Measurements from ENCODE around the gene NUBP1.
"Not testable (repeated sequence)": the region's sequence is repeated elsewhere in the genome, so short reads cannot be mapped to it uniquely, and the experiment has no call there.

The NUBP1 gene

DNA sequence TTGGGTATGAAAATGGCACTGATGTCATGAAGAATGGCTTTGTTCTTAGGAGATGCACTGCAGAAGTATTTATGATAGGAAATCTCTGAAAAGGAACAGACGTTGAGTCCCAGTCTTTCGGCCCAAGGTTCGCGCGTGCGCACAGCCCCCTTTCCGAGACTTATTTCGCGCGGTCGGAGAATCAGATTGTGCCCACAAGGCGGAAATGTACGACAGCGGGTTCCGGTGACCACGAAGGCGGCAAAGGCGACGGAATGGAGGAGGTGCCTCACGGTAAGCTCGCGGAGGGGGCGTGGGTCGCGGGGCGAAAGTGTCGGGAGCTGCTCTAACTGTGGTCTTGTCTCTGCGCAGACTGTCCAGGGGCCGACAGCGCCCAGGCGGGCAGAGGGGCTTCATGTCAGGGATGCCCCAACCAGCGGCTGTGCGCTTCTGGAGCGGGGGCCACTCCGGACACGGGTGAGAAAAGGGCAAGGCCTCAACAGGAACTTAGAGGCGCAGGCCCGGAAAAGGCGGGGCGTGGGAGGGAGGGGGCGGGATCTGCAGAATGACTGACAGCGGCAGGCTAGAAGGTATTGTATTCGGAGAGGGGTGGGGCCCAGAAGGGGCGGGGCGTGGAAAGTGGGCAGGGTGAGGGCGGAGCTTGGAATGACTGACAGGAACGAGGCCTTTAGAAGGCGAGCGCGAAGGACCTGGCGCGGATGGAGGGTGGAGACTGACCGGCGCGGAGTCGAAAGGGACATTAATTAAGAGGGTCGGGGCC lies at the start of gene NUBP1:
Gene NUBP1, plus strand, starts transcription at position 233 of the 760 bp plus-strand sequence. Its CDS starts 22 bp downstream, at position 255.
- peak; percentile 92 for DNase-seq

DNA sequence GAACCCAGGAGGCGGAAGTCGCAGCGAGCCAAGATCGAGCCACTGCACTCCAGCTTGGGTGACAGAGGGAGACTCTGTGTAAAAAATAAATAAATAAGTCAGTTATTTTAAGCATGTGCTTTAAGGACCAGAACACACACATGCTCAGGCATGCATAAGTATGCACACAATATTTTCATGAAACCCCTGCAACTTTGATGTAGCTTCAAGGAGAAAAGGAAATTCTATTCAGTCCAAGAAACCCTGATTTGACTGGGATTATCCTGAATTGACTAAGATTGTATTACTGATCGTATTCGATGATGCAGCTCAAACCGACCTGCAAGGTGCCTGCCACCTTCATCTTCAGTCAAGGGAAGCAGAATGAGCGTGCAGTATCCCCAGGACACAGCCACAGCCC lies 49.8 kb upstream of the NUBP1 start:
- DNase-seq = no peak

DNA sequence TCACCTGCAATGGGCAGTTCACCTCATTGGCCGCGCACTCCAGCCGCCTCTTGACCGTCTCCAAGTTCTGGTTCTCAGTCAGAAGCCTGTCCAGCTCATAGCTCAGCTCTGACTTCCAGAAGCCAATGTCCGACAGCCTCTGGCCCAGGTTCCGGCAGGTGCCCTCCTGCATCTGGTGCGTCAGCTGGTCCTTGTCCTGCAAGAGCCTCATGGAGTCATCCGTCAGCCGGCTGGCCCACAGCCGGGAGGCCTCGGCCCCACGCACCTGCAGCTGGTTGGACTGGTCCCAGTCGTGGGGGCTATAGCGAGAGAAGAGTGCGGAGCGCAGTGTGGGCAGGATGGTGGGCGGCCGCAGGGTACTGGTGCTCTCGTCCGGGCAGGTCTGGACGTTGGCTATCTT lies 49.3 kb upstream of the NUBP1 start:
- DNase-seq = no peak

DNA sequence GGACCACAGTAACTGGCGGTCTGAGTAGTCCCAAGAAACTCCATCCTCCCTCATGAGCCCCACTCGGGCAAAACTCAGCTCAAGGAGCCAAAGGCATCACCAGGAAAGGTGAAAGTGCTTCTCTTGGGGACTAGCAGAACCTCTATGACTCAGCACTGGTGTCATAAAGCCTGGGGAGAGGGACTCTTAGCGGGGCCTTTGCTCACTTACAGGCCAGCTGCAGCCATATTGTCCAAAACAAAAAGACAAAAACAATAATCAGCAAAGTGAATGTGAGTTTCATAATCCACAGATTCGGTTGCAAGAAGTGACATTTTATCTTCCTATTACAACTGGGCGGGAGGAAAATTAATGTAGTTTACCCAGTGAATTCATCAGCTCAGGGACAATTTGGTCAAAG lies 48.8 kb upstream of the NUBP1 start, which contains the start of gene TEKT5:
Gene TEKT5, minus strand, starts transcription at position 101 of the 400 bp plus-strand sequence. Its CDS starts 57 bp downstream, at position 44.
- no peak for DNase-seq

DNA sequence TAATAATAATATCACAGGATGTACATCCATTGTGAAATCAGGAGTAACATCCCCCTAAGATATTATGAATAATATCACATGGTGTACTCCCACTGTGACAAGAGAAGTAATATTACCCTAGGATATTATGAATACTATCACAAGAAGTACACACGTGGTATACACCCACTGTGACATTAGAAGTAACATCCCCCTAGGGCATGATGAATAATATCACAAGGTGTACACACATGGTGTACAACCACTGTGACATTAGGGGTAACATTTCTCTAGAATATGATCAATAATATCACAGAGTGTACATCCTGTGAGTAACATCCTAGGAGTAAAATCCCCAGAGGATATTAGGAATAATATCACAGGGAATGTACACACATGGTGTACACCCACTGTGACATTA lies 43.9 kb upstream of the NUBP1 start:
- DNase-seq = no peak

DNA sequence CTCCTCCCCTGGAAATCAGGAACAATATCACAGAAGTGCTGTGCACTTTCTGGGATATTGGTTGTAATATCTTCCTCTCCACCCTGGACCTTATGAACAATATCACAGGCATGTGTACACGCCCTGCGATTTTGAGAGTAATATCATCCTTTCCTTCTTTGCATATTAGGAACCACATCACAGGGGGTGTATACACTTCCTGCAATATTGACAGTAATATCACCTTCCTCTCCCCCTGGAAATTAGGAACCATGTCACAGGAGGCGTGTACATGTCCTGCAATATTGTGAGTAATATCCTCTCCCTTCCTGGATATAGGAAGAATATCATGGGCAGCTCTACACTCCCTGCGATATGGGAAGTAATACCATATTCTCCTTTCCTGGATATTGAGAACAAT lies 34.7 kb upstream of the NUBP1 start:
- DNase-seq = no peak

DNA sequence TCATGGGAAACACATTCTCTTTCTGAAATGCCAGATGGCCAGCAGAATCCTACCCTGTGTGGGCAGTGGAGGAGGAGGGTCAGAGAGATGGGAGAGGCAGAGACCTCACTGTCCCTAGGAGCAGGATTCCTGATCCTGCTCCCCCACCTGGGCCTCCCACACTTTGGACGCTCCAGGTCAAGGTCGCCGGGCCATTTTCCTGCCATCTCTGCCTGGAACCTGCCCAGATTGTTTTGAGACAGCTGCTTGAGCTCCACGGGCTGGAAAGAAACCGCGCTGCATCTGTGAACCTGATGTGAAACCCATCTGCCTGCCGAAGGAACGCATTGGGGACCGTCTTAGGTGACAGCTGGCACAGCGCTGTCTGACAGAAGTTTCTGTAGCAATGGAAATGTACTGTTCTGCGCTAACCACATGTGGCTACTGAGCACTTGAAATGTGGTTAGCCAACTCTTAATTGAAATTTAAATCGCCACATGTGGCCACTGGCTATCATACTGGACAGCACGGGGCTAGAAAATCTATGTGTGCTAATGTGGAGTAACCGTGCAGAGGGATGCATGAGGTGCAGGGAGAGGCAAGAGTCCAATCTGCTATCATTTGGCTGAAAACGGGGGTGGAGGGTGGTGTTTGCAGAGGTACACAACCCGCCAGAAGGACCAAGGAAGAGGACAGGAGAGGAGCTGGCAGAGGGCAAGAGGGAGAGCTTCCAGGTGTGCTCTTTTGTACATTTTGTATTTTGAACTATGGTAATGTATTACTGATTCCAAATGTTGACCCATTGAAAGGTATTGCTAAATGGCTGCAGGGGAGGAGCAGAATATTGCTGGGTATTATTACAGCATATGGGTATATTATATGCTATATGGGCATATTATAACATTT lies 15.4 kb upstream of the NUBP1 start:
- no peak for DNase-seq

DNA sequence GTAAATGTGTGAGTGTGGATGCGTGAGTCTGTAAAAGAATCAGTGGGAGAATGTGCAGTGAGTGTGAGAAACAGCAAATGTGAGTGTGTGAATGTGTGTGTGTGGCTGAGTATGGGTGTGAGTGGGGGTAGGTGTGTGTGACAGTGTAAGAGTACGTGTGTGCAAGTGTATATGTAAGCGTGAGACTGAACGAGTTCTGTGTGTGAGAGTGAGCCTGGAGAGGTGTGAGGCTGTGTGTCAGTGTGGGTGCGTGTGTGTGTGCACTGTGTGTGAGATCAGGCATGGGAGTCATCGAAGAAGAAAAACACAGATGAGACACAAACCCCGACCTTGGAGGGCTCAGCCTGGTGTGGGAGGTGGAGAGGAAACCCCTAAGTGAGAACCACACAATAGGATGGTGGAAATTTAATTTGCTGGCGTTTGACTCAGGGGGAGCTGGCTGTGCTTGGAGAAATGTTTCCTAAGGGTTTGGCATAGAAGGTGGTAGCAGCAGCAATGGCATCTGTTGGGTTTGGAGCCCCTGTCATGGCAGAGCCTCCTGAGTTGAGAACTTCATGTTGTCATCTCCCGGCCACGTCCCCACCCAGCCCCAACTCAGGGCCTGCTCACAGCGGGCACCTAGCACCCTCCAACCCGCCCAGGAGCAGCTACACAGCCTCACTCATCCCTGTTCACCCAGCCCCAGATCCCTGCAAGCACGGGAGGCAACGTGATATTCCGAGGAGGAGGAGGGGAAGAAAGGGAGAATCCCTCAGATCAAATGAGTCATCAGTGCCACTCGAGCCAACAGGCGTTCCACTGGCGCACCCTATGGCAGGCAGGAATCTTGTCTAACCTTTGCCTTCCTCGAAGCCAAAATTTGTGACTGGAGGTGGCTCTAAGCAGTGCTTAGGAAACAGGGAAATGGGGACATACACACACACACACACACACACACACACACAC lies 14.3 kb upstream of the NUBP1 start:
- DNase-seq = no peak

DNA sequence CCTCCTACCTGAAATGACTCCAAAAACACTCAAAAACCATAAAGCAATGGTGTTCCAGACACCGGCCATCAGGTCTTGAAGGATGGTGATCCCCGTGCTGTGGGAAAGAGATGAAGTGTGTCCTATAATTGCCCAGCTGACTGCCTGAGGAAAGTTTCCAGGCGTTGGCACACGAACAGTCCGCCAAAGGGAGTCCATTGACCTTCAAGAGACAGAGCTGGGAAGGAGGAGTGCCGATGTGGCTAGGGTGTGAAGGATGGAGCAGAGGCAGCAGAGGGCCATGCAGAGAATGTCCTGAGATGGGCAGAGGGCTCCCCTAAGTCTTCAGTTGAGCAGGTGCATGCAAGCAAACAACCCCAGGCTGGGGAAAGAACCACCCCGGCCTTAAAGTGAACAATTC lies 11.9 kb upstream of the NUBP1 start:
- DNase-seq = no peak

DNA sequence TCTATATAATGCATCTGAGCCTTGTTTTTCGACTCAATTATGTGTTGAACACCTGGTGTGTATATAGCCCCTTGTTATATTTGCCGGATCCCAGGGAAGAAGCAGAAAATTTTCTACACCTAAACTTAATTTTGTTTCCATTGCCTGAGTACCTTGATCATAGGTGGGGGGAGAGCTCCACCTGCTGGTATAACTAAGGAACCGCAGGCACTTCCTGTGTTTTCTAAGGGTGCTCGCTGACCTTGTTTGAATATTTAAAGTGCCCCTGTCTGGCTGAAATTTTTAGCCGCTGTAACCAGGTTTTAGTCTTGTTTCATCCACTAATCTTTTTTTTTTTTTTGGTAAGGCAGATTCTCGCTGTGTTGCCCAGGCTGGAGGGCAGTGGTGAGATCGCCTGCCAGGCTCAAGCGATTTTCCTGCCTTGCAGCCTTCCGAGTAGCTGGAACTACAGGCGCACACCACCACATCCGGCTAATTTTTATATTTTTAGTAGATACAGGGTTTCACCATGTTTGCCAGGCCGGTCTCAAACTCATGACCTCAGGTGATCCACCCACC lies 6.5 kb upstream of the NUBP1 start:
- peak; percentile 59 for DNase-seq

DNA sequence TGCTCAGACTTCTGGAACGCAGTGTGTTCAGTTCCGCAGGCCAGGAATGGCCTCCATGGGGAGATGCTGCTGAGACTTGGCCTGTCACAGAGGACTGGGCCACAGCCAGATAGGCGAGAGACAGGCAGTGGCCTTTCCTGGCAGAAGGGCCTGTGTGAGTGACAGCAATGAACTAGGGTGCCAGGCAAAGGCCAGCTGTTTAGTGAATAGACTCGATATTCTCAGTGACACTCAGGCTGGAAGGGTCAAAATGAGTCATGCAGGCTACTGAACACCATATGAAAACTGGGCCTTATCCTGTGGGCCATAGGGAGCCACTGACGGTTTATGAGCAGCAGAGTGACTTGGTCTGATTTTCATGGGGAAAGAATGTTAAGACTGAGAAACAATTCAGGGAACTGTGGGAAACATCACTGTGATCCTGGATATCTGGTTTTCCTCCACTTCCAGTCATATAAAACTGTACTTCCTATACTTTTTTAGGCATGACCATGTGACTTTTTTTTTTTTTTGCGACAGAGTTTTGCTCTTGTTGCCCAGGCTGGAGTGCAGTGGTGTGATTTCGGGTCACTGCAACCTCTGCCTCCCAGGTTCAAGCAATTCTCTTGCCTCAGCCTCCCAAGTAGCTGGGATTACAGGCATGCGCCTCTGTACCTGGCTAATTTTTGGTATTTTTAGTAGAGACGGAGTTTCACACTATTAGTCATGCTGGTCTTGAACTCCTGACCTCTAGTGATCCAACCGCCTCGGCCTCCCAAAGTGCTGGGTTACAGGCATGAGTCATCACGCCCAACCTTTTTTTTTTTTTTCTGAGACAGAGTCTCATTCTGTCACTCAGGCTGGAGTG lies 5.2 kb upstream of the NUBP1 start:
- DNase-seq = no peak

DNA sequence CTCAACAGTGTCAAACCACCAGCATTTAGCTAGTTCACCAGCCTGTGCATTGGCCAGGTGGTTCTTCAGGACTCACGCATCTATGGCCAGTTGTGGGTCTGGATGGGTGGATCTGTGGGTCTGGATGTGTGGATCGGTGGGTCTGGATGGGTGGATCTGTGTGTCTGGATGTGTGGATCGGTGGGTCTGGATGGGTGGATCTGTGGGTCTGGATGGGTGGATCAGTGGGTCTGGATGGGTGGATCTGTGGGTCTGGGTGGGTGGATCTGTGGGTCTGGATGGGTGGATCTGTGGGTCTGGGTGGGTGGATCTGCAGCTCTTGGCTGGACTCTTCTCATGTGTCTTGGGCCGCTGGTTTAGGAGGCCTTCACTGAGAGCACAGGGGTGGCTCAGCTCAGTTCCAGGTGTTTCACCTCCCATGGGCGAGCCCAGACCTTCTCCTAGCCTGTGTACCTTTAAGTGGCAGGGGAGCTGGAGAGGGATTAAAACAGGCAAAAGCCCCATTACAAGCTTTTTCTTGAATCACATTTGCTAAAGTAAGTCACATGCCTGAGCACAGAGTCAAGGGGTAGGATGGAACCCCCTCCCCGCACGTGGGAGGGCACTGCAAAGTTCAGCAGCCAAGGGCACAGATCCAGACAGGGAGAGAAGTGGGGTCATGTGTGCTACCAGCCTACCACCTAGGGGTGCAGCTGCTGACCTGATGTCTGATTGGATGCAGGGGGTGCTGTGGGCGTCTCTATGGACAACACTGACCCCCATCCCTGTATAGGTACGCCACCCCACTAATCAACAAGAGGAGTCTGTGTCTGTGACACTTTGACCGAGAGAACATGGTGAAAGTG lies 3.4 kb upstream of the NUBP1 start:
- DNase-seq = no peak

DNA sequence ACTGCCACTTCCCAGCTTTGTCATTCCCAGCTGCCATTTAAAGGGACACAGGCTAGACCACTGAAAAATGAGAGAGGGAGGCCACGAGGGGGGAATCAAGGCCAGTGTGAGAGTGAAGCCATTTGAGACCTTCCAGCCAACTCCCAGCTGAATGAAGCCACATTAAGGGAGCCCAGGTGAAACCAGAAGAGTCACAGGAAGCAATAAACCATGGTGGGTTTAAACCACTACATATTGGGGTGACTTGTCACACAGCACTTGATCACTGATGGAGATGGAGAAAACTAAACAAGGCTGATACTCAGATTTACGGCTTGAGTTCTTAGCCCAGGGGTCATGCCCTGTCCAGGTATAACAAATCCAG lies 2.8 kb upstream of the NUBP1 start:
- no peak for DNase-seq

DNA sequence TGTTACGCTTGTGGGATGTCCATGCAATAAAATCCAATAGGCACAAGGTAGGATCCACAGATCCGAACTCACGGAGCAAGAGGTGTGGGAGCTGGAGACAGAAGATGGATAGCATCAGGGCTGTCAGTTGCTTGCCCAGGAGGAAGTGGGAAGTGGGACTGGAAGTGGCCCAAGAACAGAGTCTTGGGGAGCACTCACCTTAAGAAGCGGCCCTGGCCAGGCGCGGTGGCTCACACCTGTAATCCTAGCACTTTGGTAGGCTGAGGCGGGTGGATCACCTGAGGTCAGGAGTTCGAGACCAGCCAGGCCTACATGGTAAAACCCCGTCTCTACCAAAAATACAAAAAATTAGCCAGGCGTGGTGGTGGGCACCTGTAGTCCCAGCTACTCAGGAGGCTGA lies 2.4 kb upstream of the NUBP1 start:
- not testable (repeated sequence) for DNase-seq

DNA sequence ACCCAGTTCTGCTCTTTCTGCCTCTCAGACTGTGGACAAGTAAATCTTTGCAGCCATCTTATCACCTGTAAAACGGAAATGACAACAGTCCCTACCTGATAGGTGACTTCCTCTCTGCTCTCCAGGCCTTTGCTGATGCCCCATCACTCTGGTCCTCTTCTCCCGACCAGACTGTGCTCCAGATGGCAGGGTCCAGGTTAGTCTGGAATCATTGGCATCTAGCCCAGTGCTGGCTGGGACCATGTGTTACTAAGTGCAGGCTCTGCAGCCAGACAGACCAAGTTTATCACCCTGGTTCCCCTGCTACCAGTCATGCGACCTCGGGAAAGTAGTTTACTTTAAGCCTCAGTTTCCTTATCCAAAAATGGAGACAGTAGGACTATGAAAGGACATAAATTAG lies 1.8 kb upstream of the NUBP1 start:
- no peak for DNase-seq

DNA sequence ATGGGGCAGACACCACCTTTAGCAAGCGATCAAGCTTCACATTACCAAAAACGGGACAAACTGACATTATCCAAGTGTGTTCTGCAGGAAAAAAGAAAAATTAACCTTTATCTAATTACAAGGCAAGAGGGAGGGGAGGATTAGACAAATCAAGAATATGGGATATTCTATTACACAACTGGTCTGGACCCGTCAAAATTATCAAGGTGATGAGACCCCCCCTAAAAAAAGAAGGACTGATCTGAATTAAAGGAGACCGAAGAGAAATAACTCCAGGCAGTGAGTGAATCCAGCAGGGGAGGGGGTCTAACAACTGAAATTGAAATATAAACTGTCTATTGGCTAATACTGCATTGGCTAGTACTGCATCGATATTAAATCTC lies 424 bp upstream of the NUBP1 start:
- no peak for DNase-seq

DNA sequence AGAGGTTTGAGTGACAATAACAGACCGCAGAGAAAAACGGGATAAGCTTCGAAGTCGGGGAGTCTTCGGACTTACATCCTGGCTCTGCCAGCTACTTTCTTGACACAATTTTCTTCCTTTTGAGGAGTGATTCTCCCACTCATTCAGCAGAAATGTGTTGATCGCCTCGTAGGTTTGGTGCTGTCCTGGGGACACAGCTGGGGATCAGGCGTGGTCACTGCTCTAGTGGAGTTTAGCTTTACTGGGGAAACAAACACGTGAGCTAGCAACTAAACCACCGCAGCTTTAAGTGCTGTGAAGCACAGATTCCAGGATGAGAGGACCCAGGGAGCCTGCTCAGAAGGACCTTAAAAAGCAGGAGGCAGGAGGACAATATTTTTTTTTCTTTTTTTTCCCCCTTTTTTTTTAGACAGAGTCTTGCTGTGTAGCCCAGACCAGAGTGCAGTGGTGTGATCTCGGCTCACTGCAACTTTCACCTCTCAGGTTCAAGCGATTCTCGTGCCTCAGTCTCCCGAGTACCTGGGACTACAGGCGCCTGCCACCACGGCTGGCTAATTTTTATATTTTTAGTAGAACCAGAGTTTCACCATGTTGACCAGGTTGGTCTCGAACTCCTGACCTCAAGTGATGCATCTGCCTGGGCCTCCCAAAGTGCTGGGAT lies 858 bp downstream of the NUBP1 start:
- no peak for DNase-seq

DNA sequence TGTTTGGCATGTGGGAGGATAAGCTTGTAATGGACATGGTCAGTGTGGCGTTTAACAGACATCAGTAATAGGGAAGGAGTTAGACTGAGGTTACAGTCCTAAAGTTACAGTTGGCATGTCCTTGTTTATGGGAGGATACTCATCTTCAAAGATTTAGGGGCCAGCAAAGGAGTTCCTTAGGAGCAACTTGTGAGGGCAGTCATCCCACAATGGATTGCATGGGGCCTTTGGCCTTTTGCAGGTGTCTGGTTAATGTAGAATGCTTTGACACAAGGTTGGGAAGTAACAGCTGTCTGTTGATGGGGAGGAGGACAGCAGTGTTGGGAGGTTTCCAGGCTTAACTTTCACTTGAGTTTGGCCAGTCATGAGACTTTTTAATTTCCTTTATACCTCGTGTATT lies 2.2 kb downstream of the NUBP1 start:
- DNase-seq = no peak

DNA sequence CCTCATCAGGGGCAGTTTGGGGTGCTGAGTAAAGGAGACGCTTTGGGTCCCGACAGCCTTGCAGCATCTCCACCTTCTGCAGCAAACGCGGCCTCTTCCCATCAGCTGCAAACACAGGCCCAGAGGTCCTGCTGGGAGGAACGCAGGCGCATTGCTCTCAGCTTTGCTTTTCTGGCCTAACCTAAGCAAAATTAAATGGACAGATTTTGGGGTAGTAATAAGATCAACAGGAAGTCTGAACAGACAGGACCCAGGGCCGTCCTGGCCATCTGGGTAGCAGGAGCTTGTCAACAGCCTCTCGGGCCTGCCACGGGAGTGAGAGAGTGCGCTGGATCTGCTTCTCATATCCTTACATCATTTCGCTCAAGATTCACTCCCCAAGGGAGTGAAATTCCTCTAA lies 7.2 kb downstream of the NUBP1 start:
- no peak for DNase-seq

DNA sequence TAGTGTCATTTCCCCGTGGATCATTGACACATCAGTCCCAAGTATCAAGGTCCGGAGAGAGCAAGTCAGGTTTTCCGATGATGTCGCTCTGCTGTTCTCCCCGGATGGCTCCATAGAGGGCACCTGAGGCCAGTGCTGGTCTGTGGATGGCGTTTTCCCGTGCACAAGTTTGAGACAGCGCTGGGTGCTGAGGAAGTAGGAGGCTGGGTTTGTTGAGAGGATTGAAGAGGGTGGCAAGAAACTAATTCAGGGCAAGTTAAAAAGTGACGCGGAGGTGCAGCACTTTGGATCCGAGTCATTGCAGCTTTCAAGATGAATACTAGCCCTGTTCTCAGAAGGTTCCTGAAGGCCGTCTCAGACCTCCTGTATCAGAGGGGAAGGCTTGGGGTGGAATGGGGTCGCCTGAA lies 7.7 kb downstream of the NUBP1 start:
- DNase-seq = no peak

All from NCI-H1436 (cell line).